ENCODE results near the gene ZMYND11.

Gene ZMYND11

DNA sequence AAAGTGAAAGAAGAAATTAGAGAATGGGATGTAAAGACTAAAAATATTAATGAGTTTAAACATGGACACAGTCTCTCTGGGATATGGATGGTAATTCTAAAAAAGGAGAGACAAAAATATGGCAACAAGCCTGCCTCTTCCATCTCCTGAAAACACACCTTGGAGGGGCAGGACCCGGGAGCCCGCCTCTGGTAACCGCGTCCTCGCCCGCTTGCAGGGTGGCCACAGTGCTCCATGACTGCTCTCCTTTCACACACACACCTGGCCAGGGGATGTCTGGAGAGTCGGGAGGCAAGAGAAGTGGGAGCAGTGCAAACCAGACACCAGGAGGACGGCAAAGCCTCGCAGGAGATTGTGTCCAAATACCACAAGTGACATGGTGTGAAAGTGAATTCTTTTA is 166.3 kb downstream of the ZMYND11 start:
- Histone ChIP-seq H3K36me3 (ENCODE audit: control insufficient read depth, insufficient read depth, low read length) (no peaks in the 10 kb centered on the region), H3K9me3 (ENCODE audit: control insufficient read depth, low read length) (no peaks in the 10 kb centered on the region), H3K4me1 (ENCODE audit: control insufficient read depth, insufficient read depth, low read length, poor library complexity, severe bottlenecking) (no peaks in the 10 kb centered on the region), H3K27me3 (replicated peaks; ENCODE audit: control insufficient read depth, insufficient read depth, low read length, poor library complexity, severe bottlenecking) (no peaks in the 10 kb centered on the region), H3K27ac (ENCODE audit: insufficient read depth, low read length, poor library complexity, severe bottlenecking) (no peak overlapping the region), H3K4me3 (ENCODE audit: insufficient read depth, low read depth, low read length, poor library complexity, severe bottlenecking) (no peak overlapping the region)
- no peak for DNase-seq

Measured in effector memory CD4-positive, alpha-beta T cell (primary cell).